Skin of body (tissue), 2 donors: Measurements from ENCODE around the gene CAPRIN2. TPM values are rescaled to one million over a fixed set of nuclear protein-coding genes. Genes with fewer than 3 reads are reported as not detected.

Experiments
- DNase-seq: peaks from one replicate; lab custom pipeline; 2025; lab: John Stamatoyannopoulos, UW
- total RNA-seq: library from RNA; depleted of rRNA; stranded (reverse); fragments of >200 nt; gene quantifications from one replicate; pipeline ENCODE4 v1.2.3, GENCODE V29; 2014

Gene CAPRIN2
- total RNA-seq: 22.1 TPM

DNA sequence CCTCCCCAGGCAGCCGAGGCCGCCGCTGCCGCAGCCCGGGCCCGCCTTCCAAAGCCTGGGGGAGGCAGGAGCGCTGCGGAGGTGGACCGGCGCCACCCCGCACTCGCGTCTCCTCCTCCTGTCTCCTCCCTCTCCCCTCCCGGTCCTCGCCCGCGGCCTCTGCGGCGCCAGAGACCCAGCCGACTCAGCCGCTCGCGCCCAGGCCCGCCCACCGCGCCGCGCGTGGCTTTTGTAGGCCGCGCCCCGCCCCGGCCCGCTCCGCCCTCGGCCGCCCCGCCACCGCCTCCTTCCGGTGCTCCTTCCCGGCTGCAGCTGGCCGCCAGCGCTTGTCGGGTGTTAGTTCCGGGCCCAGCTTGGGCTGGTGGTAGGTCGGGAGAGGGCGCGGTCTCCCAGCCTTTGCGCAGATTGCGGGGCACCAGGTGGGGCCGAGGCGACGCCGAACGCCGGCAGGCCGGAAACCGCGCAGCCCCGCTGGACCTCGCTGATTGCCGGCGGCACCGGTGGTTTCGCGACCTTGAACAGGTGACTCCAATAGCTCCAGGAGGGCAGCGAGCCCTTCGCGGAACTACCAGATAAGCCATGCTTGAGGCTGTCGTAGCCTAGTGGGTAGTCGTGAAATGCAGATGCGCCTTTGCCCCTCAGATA, at the start of gene CAPRIN2:
TSS of gene CAPRIN2 (minus strand) at position 202 of the 645 bp plus-strand sequence. CDS start 1,431 bp downstream, outside the sequence.
- DNase-seq: peak; percentile 92

DNA sequence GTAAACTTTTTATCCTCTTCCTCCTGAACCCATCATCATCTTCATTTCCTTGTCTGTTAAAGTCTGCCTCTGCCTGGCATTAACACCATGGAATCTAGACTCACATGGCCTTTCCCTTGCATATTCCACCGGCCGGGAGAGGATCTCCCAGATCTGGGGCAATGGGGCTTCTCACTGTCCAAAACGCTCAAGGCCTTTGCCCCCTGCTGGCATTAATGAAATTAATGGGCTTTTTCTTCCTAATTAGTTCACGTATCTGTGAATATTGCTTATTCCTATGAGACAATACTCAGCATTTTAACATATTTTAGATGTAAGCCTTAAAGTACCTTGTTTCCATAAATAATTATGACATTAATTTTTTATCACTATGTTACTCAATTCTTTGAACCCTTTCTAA, 42.9 kb upstream of the CAPRIN2 start:
- DNase-seq: no peak

DNA sequence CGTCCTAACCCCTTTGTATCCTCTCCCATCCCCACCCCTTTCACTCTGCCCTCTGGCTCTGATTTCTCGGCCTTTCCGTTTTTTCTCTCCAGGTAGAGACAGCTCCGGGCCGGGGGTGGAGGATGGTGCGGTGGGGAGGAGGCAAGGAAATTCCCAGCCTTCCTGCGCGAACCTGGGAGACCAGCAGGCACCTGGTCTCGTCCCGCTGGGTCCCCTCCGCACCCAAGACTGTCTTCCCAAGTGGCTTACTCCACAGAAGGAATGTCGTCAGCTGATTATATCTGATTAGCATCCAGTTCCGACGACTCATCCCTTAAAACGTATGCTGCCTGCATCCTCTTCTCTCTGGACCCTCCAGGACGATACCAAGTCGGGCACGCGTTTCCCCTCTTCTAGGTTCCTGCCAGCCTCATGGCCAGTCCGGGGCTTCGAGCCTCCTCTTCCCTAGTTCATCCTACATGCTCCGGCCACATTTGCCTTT, 42.2 kb upstream of the CAPRIN2 start:
- DNase-seq: no peak

- DNase-seq: no peak
These were observed 41.6 kb upstream of the CAPRIN2 start for GRCh38 chr12:30796313-30796780.

- DNase-seq: no peak
These were observed 40.9 kb upstream of the CAPRIN2 start for GRCh38 chr12:30795410-30796312.

DNA sequence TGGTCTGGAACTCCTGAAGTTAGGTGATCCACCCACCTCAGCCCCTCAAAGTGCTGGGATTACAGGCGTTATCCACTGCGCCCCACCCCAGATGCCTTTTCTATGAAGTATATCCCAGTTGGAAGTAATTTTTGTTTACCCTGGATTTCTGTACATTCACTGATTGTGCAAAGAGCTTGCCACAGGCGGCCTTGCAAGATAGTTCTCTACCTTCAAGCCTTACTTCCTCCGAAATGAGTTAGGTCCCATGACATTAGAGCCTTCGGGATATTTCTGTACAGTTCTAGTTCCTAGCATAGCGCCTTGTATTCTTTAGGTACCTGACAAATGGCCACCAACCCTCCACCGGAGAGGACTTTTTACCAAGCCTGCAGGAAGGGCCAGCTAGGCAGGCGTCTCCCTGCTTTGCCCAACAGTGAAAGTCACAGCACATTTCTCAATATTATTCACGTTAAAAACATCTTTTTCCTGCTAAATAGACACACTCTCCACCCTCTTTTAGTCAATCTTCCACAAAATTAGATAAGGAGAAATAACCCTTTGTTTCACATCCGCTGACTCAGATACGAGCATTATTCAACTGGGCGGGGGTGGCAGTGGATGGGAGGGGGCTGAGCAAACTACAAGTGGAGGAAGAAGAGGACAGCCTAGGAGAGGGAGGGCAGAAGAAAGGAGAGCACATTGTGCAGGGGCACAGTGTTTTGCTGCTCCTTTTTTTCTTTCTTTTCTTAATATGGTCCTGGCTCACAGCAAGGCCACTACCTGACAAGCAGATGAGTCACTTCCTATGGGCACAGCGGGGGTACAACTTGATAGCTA, 40.0 kb upstream of the CAPRIN2 start:
- DNase-seq: no peak

GRCh38 chr12:30794020-30794419, 39.3 kb upstream of the CAPRIN2 start:
- no peak for DNase-seq

DNA sequence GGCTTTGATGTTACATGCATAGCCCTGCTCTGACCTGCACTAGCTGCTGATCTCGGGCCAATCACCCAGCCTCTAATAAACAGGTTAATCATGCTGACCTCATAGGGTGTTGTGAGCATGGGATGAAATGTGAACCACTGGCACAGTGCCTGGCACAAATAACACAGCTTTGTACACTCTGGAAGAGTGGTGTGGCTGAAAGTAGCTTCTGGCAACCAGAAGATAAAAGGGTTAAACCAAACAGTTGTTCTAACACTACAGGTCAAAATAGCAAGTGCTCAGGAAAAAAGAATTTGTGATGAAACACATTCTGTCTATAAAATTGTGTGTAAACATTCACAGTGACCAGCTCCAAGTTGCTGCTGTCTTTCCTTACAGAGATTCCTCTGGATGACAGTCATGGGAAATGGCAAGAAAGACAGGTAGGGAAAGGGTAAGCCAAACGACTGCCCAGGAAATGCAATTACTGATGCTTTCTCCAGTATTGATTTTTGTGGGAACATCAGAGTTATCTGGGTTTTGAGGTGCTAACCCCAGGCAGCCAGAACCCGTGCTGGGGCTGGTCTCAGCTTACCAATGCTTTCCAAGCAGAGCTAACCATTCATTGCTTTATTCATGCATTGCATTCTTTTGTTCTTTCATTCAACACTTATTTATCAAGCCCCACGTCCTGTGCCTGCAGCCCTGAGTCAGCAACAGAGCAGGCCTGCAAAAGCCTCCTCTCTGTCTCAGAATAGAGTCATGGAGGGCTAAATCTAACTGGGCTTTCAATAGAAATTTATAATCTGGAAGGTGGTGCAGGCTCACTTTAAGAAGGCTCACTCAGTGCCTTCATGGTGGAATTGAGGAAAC, 38.1 kb upstream of the CAPRIN2 start:
- no peak for DNase-seq

DNA sequence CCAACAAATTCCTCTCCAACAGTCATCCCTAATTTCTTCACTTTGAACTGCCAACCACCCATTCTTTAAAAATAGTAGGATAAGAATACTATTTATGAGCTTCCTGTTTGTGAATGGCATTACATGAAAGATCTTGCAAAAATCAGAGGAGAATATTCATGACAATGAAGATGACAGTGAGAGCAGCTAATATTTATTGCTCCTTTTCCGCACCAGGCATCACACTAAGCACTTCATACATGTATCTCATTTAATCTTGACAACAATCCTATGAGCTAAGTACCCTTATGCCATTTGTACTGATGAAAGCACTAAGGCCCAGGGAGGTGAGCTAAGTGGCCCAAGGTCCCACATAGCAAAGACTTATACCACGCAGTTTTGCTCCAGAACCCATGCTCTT, 37.3 kb upstream of the CAPRIN2 start:
- no peak for DNase-seq

GRCh38 chr12:30788754-30789153, 34.0 kb upstream of the CAPRIN2 start:
- DNase-seq: no peak

DNA sequence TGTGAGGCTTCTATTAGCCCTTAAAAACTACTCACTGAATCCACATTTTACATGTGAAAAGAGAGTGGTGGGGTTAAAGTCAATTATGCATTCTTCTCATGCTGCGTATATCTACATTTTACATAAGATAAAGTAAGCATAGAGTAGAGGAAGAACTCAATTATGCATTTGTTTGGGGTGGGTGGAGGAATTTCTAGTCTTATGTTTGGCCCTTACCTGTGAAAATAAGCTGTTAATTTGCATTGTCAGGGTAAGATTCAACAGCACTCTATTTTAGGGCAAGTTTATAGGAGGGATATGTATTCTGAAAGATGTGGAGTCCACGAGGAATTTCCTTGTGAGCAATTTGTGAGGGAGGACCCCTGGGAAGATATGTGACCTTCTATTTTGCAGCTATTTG, 30.9 kb upstream of the CAPRIN2 start:
- no peak for DNase-seq

DNA sequence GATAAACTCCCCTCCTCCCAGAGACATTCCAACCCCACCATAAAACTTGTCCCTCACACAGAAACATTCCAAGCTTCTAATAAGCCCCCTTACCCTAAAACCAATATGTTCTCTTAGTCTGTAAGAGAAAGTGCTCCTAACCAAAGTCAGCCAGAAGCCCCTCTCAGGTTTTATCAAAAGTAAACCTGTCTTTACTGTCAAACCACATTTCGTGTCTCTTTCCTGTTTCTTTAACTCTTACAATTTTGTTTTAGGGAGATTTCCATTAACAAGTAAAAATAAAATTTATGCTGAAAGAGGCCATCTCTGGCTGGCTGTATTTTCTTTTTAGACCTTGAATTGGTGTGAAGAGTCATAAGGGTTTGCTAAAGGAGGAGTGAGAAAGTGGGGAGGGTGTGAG, 29.8 kb upstream of the CAPRIN2 start:
- no peak for DNase-seq

GRCh38 chr12:30783946-30784345, 29.2 kb upstream of the CAPRIN2 start:
- DNase-seq: no peak

DNA sequence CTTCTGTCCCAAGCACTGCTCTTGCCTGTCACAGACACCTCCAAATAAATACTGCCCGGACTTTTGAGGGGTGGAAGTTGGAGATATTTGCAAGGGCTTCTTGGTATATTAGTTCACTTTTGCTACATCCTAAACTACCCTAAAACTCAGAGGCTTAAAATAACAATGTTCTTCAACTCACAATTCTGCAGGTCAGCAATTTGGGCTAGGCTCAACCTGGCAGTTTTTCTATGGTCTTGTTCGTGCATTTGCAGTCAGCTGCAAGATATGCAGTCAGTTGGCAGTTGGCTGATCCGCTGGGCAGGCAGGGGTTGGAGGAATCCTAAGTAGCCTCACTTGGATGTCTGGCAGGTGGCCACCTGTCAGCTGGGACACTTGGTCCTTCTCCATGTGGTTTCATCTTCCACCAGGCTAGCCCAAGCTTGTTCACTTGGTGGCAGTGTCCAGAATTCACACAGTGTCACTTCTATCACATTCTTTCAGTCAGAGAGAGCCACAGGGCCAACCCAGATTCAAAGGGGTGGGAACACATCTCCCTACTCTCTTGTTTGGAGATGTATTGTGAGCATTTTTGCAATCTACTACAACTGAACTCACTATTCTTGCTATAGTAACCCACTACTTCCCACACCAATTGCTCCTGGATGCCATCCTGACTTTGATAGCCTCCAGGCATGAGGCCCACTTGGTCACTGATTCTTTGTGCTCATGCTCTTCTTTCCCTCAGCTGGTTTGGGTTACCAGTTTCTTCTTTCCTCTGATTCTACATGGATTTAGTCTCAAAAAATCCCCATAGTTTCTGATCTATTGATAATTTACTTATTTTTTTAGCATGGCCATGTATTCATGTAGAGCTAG, 27.8 kb upstream of the CAPRIN2 start:
- DNase-seq: no peak

DNA sequence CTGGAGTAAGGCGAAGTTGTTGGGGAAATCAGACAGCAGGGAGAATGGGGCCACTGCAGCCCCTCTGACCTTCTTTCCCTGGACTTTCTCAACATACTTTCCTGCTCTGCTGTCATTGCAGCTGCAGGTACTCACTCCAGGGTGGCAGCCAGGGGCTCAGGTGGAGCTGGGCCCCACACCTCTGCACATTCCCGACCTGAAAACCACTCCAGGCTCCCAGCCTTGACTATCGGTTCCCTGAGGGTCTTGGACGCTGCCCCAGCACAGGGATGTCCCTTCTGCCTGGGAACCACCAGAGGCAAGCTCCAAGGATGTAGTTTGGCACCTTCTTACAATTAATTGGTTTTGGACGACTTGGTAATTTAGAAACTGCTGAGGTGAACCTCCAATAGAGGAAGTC, 24.8 kb upstream of the CAPRIN2 start:
- DNase-seq: no peak

DNA sequence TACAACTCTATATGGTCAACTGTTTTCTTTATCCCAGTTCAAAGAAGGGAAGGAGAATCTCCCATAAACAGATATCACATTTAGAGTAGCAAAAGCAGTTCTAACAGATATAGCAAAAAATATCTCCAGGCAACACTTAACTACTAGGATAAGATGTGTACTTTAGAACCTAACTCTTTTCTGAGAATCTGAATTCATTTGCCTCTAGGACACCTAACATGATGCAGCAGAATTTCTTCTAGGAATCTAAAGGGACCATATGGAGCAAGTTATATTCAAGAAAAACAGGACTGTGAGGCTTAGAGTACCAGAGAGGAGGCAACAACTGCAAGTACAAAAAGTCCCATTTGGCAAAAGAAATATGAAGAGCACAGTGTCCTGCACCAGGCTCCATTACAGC, 24.4 kb upstream of the CAPRIN2 start:
- DNase-seq: no peak

GRCh38 chr12:30774599-30774998, 19.8 kb upstream of the CAPRIN2 start:
- no peak for DNase-seq

DNA sequence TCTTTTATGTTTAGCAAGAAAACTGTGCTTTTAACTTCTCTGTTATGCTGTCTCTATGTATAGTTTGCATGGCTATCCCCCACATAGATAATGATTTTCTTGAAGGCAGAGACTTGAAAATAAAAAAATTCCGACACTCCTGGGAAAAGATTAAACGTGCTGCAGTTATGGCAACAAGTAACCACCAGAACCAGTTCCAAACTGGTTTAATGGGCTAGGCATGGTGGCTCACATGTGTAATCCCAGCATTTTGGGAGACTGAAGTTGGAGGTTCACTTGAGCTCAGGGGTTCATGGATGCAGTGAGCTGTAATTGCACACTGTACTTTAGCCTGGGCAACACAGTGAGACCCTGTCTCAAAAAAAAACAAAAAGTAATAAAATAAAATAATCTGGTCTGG, 15.1 kb upstream of the CAPRIN2 start:
- DNase-seq: no peak

GRCh38 chr12:30764251-30764650, 9.5 kb upstream of the CAPRIN2 start:
- DNase-seq: no peak

GRCh38 chr12:30763053-30763452, 8.3 kb upstream of the CAPRIN2 start:
- DNase-seq: no peak
